Progenitor cell of endocrine pancreas (in vitro differentiated cells): Measurements from ENCODE around the gene MACROD2. TPM values are rescaled to one million over a fixed set of nuclear protein-coding genes. Genes with fewer than 3 reads are reported as not detected.

Source experiments
- DNase-seq: peaks from one replicate; pipeline ENCODE4 v3.0.0; 2021; ENCODE audit warnings: low spot score; ENCODE audit not compliant: unreplicated experiment
- H3K27ac Mint-ChIP-seq: 2 replicates; pipeline ENCODE4 v1.8.0; 2021; ENCODE audit warnings: mild to moderate bottlenecking, moderate library complexity, mixed read lengths
- H3K27me3 Mint-ChIP-seq: 2 replicates; pipeline ENCODE4 v1.8.0; 2021; ENCODE audit warnings: mixed read lengths
- H3K36me3 Mint-ChIP-seq: 2 replicates; pipeline ENCODE4 v1.8.0; 2022; ENCODE audit warnings: mixed read lengths; ENCODE audit not compliant: insufficient read depth
- H3K4me1 Mint-ChIP-seq: 2 replicates; pipeline ENCODE4 v1.8.0; 2021; ENCODE audit warnings: low read depth, mixed read lengths
- H3K4me3 Mint-ChIP-seq: 2 replicates; pipeline ENCODE4 v1.8.0; 2021; ENCODE audit warnings: low read depth, mild to moderate bottlenecking, moderate library complexity, mixed read lengths
- H3K9me3 Mint-ChIP-seq: 2 replicates; pipeline ENCODE4 v1.8.0; 2021; ENCODE audit warnings: low read depth, mixed read lengths
- total RNA-seq: library from RNA; stranded (reverse); gene quantifications from 2 replicates; pipeline ENCODE4 v1.2.1, GENCODE V29; 2021
- TF ChIP-seq, protein P1 (sequence below): fragments of 200-600 bp; sonication (generic); IDR thresholded peaks from one replicate; pipeline ENCODE4 v1.5.0; 2021; ENCODE audit warnings: antibody characterized with exemption, mild to moderate bottlenecking; ENCODE audit not compliant: unreplicated experiment

Gene MACROD2
- total RNA-seq, 1 donor from 2014 or later: 7.6 TPM

DNA sequence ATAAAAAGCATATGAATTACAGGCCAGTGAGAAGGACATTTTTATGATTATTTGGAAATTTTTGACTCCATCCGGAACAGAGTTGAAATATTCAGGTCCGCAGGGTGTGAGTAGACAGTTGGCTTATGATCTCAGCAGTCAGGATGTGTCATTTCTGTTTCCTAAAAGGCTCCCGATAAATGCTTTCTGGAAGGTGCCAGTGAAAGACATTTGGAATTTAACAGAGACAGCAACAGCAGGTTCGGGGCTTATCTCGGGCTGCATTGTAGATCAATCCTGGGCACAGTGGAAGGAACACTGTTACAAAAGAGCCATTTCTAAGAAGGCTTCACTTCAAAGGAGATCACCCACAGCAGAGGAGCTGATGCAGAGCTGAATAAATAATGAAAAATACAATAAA lies 1643.5 kb downstream of the MACROD2 start:
- Mint-ChIP-seq H3K27ac (no peak overlapping the region), H3K27me3 (peaks cover 11% of the 10 kb centered on the region), H3K4me3 (no peak overlapping the region), H3K36me3 (peaks cover 1% of the 10 kb centered on the region), H3K9me3 (peaks cover 12% of the 10 kb centered on the region), H3K4me1 (peaks cover 20% of the 10 kb centered on the region)
- DNase-seq: no peak
- TF ChIP-seq, protein P1, sequence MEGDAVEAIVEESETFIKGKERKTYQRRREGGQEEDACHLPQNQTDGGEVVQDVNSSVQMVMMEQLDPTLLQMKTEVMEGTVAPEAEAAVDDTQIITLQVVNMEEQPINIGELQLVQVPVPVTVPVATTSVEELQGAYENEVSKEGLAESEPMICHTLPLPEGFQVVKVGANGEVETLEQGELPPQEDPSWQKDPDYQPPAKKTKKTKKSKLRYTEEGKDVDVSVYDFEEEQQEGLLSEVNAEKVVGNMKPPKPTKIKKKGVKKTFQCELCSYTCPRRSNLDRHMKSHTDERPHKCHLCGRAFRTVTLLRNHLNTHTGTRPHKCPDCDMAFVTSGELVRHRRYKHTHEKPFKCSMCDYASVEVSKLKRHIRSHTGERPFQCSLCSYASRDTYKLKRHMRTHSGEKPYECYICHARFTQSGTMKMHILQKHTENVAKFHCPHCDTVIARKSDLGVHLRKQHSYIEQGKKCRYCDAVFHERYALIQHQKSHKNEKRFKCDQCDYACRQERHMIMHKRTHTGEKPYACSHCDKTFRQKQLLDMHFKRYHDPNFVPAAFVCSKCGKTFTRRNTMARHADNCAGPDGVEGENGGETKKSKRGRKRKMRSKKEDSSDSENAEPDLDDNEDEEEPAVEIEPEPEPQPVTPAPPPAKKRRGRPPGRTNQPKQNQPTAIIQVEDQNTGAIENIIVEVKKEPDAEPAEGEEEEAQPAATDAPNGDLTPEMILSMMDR: no peak

DNA sequence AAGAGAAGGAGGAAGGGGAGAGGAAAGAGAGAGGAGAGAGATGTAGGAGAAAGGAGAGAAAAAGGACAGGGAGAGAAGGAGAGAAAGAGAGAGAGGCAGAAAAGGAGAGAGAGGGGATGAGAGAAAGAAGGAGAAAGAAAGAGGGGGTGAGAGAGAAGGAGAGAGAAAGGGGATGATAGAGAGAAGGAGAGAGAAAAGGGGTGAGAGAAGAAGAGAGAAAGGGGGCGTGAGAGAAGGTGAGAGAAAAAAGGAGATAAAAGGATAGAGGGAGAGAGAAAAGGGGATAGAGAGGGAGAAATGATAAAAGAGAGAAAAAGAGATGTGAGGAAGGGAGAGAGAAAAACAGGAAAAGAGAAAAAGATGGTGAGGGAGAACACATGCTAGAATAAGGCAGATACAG lies 1644.5 kb downstream of the MACROD2 start:
- Mint-ChIP-seq H3K36me3 (peaks cover 1% of the 10 kb centered on the region), H3K4me3 (no peak overlapping the region), H3K4me1 (peaks cover 20% of the 10 kb centered on the region), H3K27ac (no peak overlapping the region), H3K9me3 (peaks cover 2% of the 10 kb centered on the region), H3K27me3 (peaks cover 11% of the 10 kb centered on the region)
- no peak for DNase-seq
- TF ChIP-seq, protein P1: no peak

GRCh38 chr20:15642109-15642508 lies 1646.8 kb downstream of the MACROD2 start:
- Mint-ChIP-seq H3K4me1 (peaks cover 16% of the 10 kb centered on the region), H3K27ac (no peak overlapping the region), H3K27me3 (peaks cover 11% of the 10 kb centered on the region), H3K9me3 (no peaks in the 10 kb centered on the region), H3K4me3 (no peak overlapping the region), H3K36me3 (no peaks in the 10 kb centered on the region)
- TF ChIP-seq, protein P1: no peak
- DNase-seq: no peak

GRCh38 chr20:15642676-15643075 lies 1647.4 kb downstream of the MACROD2 start:
- DNase-seq: no peak
- TF ChIP-seq, protein P1: no peak
- no peaks in the 10 kb centered on the region for H3K9me3 Mint-ChIP-seq
- H3K27me3 Mint-ChIP-seq: peaks cover 11% of the 10 kb centered on the region
- H3K4me3 Mint-ChIP-seq: no peak overlapping the region
- H3K4me1 Mint-ChIP-seq: peaks cover 14% of the 10 kb centered on the region
- no peak overlapping the region for H3K27ac Mint-ChIP-seq
- H3K36me3 Mint-ChIP-seq: no peaks in the 10 kb centered on the region

- Mint-ChIP-seq H3K27me3 (peaks cover 11% of the 10 kb centered on the region), H3K27ac (no peak overlapping the region), H3K9me3 (no peaks in the 10 kb centered on the region), H3K36me3 (no peaks in the 10 kb centered on the region), H3K4me1 (peaks cover 4% of the 10 kb centered on the region), H3K4me3 (no peak overlapping the region)
- DNase-seq: no peak
- TF ChIP-seq, protein P1: peak; percentile 31
Measured at GRCh38 chr20:15643713-15644112, 1648.4 kb downstream of the MACROD2 start.
